H9 (cell line): Measurements from ENCODE around the gene NEUROD4. TPM values are rescaled to one million over a fixed set of nuclear protein-coding genes. Genes with fewer than 3 reads are reported as not detected.

Experiments
- DNase-seq: peaks from one replicate; pipeline ENCODE4 v3.0.0-alpha.2; 2017
- H2AFZ ChIP-seq: one replicate; pipeline ENCODE4 v1.6.1; 2013; ENCODE audit warnings: mild to moderate bottlenecking, low read length, control low read depth, moderate library complexity
- H2AK5ac ChIP-seq: 2 replicates; pipeline ENCODE4 v1.6.1; 2013; ENCODE audit warnings: low read length, control low read depth, mixed read lengths; ENCODE audit not compliant: insufficient read length
- H2BK120ac ChIP-seq: one replicate; pipeline ENCODE4 v1.6.1; 2013; ENCODE audit warnings: low read depth, mild to moderate bottlenecking, low read length, control low read depth, inconsistent platforms; ENCODE audit not compliant: poor library complexity, severe bottlenecking
- H2BK12ac ChIP-seq: 2 replicates; pipeline ENCODE4 v1.6.1; 2013; ENCODE audit warnings: low read length, control low read depth, mixed read lengths, low read depth; ENCODE audit not compliant: insufficient read length
- H2BK15ac ChIP-seq: 2 replicates; pipeline ENCODE4 v1.6.1; 2013; ENCODE audit warnings: low read depth, low read length, control low read depth
- H2BK20ac ChIP-seq: one replicate; pipeline ENCODE4 v1.6.1; 2013; ENCODE audit warnings: low read depth, mild to moderate bottlenecking, low read length, control low read depth, inconsistent platforms; ENCODE audit not compliant: poor library complexity, severe bottlenecking
- H2BK5ac ChIP-seq: 2 replicates; pipeline ENCODE4 v1.6.1; 2013; ENCODE audit warnings: low read length, control low read depth, mixed read lengths; ENCODE audit not compliant: insufficient read length
- H3K14ac ChIP-seq: 2 replicates; pipeline ENCODE4 v1.6.1; 2013; ENCODE audit warnings: low read length, control low read depth; ENCODE audit not compliant: insufficient read depth
- H3K18ac ChIP-seq: 2 replicates; pipeline ENCODE4 v1.6.1; 2013; ENCODE audit warnings: low read depth, mild to moderate bottlenecking, mixed read lengths, low read length, control low read depth; ENCODE audit not compliant: insufficient read length
- H3K23ac ChIP-seq: 2 replicates; pipeline ENCODE4 v1.6.1; 2013; ENCODE audit warnings: low read length, control low read depth, mixed read lengths, low read depth; ENCODE audit not compliant: insufficient read length
- H3K23me2 ChIP-seq: 2 replicates; pipeline ENCODE4 v1.6.1; 2013; ENCODE audit warnings: low read depth, mild to moderate bottlenecking, mixed read lengths, low read length, control low read depth; ENCODE audit not compliant: insufficient read length, poor library complexity, severe bottlenecking
- H3K27ac ChIP-seq: 2 replicates; pipeline ENCODE4 v1.5.1; 2013; ENCODE audit warnings: low read length, control low read depth, mixed read lengths, low read depth; ENCODE audit not compliant: insufficient read length
- H3K27me3 ChIP-seq: 2 replicates; pipeline ENCODE4 v1.6.1; 2013; ENCODE audit warnings: low read length, control low read depth, inconsistent platforms; ENCODE audit not compliant: insufficient read depth
- H3K4ac ChIP-seq: 2 replicates; pipeline ENCODE4 v1.6.1; 2013; ENCODE audit warnings: low read depth, mild to moderate bottlenecking, control low read depth, inconsistent platforms, low read length, moderate library complexity
- H3K4me1 ChIP-seq: 2 replicates; pipeline ENCODE4 v1.6.1; 2013; ENCODE audit warnings: low read length, control low read depth, inconsistent platforms; ENCODE audit not compliant: insufficient read depth
- H3K4me2 ChIP-seq: 2 replicates; pipeline ENCODE4 v1.6.1; 2013; ENCODE audit warnings: low read length, control low read depth, mixed read lengths; ENCODE audit not compliant: insufficient read length, insufficient read depth
- H3K56ac ChIP-seq: 2 replicates; pipeline ENCODE4 v1.6.1; 2013; ENCODE audit warnings: low read depth, mild to moderate bottlenecking, mixed read lengths, low read length, control low read depth; ENCODE audit not compliant: insufficient read length
- H3K79me1 ChIP-seq: 2 replicates; pipeline ENCODE4 v1.6.1; 2013; ENCODE audit warnings: low read depth, mild to moderate bottlenecking, moderate library complexity, low read length, control low read depth, inconsistent platforms; ENCODE audit not compliant: insufficient read depth, poor library complexity, severe bottlenecking
- H3K79me2 ChIP-seq: 2 replicates; pipeline ENCODE4 v1.6.1; 2013; ENCODE audit warnings: low read length, control low read depth, inconsistent platforms; ENCODE audit not compliant: insufficient read depth
- H3K9ac ChIP-seq: 2 replicates; pipeline ENCODE4 v1.6.1; 2013; ENCODE audit warnings: low read length, control low read depth, mixed read lengths; ENCODE audit not compliant: insufficient read length; ENCODE audit errors: extremely low read depth
- H3K9me3 ChIP-seq: one replicate; pipeline ENCODE4 v1.6.1; 2013; ENCODE audit warnings: low read depth, low read length, inconsistent platforms; ENCODE audit not compliant: control insufficient read depth
- H3T11ph ChIP-seq: one replicate; pipeline ENCODE4 v1.6.1; 2013; ENCODE audit warnings: mild to moderate bottlenecking, low read length, control low read depth, inconsistent platforms
- H4K20me1 ChIP-seq: one replicate; pipeline ENCODE4 v1.6.1; 2013; ENCODE audit not compliant: control insufficient read depth, insufficient read length, insufficient read depth
- H4K5ac ChIP-seq: 2 replicates; pipeline ENCODE4 v1.6.1; 2013; ENCODE audit warnings: low read depth, mild to moderate bottlenecking, mixed read lengths, low read length, control low read depth; ENCODE audit not compliant: insufficient read length
- H4K8ac ChIP-seq: replicated peaks from 2 replicates; pipeline ENCODE4 v1.6.1; 2013; ENCODE audit warnings: low read length, control low read depth, mixed read lengths, low read depth; ENCODE audit not compliant: insufficient read length
- H4K91ac ChIP-seq: 2 replicates; pipeline ENCODE4 v1.6.1; 2013; ENCODE audit warnings: low read depth, mild to moderate bottlenecking, moderate library complexity, mixed read lengths, low read length, control low read depth; ENCODE audit not compliant: insufficient read length
- H3K27ac Mint-ChIP-seq, 3 experiments: 2 replicates in 2 of 3; 3 replicates in 1 of 3; pipeline ENCODE4 v1.8.0; 2020 to 2021; ENCODE audit warnings: mixed read lengths in 3 of 3, mild to moderate bottlenecking in 1 of 3, moderate library complexity in 1 of 3
- H3K27me3 Mint-ChIP-seq: 2 replicates; pipeline ENCODE4 v1.8.0; 2021; ENCODE audit warnings: low read depth, mild to moderate bottlenecking, moderate library complexity, mixed read lengths
- H3K36me3 Mint-ChIP-seq, 3 experiments: 2 replicates in 2 of 3; 3 replicates in 1 of 3; pipeline ENCODE4 v1.8.0; 2020 to 2021; ENCODE audit warnings: low read depth in 3 of 3, mixed read lengths in 3 of 3; ENCODE audit not compliant: insufficient read depth in 1 of 3
- H3K4me1 Mint-ChIP-seq, 2 experiments: 2 replicates each; pipeline ENCODE4 v1.8.0; 2020; ENCODE audit warnings: mixed read lengths in 2 of 2
- H3K4me3 Mint-ChIP-seq, 2 experiments: 2 replicates in 1 of 2; 3 replicates in 1 of 2; pipeline ENCODE4 v1.8.0; 2020 to 2021; ENCODE audit warnings: mild to moderate bottlenecking in 2 of 2, mixed read lengths in 2 of 2, moderate library complexity in 1 of 2
- H3K9me3 Mint-ChIP-seq, 2 experiments: 2 replicates in 1 of 2; 3 replicates in 1 of 2; pipeline ENCODE4 v1.8.0; 2020; ENCODE audit warnings: mild to moderate bottlenecking in 2 of 2, mixed read lengths in 2 of 2, moderate library complexity in 1 of 2
- CTCF ChIP-seq: fragments of 200-600 bp; sonication (generic); conservative IDR thresholded peaks from 3 replicates; pipeline ENCODE4 v1.8.0; 2021; ENCODE audit warnings: antibody characterized with exemption, mild to moderate bottlenecking
- WGBS: extraction: QIAGEN DNeasy Blood & Tissue Kit; methylation state at CpG from one replicate; pipeline ENCODE4 v1.1.7; 2013; ENCODE audit warnings: missing lambda C conversion rate, low lambda C conversion rate, mixed read lengths; ENCODE audit not compliant: insufficient read length; ENCODE audit errors: extremely low coverage; 5-methylcytosine and 5-hydroxymethylcytosine counted together
- total RNA-seq: library from RNA; stranded (reverse); gene quantifications from 2 replicates; pipeline ENCODE4 v1.2.1, GENCODE V29; 2021

NEUROD4 gene
- total RNA-seq, 1 experiment from 2014 or later, result not detected

- no CpG with 5 or more reads among the region's 1 CpG for WGBS
- no peak overlapping the region for H4K5ac ChIP-seq
- no peak overlapping the region for H4K8ac ChIP-seq
- H3K79me2 ChIP-seq, result no peaks in the 10 kb centered on the region
- no peaks in the 10 kb centered on the region for H3K79me1 ChIP-seq
- H3K56ac ChIP-seq, result no peak overlapping the region
- no peak overlapping the region for H2AFZ ChIP-seq
- Mint-ChIP-seq H3K4me3 (no peak overlapping the region), H3K27ac (no peak overlapping the region), H3K27me3 (no peaks in the 10 kb centered on the region; the same call in none of the 2 replicates), H3K4me1 (no peaks in the 10 kb centered on the region), H3K36me3 (no peaks in the 10 kb centered on the region), H3K9me3 (no peaks in the 10 kb centered on the region; a peak in 1 of 5 replicates)
- H3T11ph ChIP-seq, result no peak overlapping the region
- H3K4ac ChIP-seq, result no peak overlapping the region
- H3K23me2 ChIP-seq, result no peaks in the 10 kb centered on the region
- no peak overlapping the region for H2BK20ac ChIP-seq
- no peak overlapping the region for H2BK15ac ChIP-seq
- TF ChIP-seq CTCF, result no peak
- H2BK5ac ChIP-seq, result no peak overlapping the region
- H4K91ac ChIP-seq, result no peak overlapping the region
- no peaks in the 10 kb centered on the region for H3K4me1 ChIP-seq
- H3K9me3 ChIP-seq, result no peaks in the 10 kb centered on the region
- H3K14ac ChIP-seq, result no peak overlapping the region
- no peaks in the 10 kb centered on the region for H3K27me3 ChIP-seq
- no peak overlapping the region for H3K18ac ChIP-seq
- H3K27ac ChIP-seq, result no peak overlapping the region
- no peak overlapping the region for H3K23ac ChIP-seq
- H3K4me2 ChIP-seq, result no peak overlapping the region
- H3K9ac ChIP-seq, result no peak overlapping the region
- DNase-seq, result no peak
- no peak overlapping the region for H2BK120ac ChIP-seq
- no peaks in the 10 kb centered on the region for H4K20me1 ChIP-seq
- H2AK5ac ChIP-seq, result no peak overlapping the region
- H2BK12ac ChIP-seq, result no peak overlapping the region
Observed at GRCh38 chr12:54989829-54990228, 29.9 kb upstream of the NEUROD4 start.
